HG03457 (cell line): ENCODE data around the gene TMIGD3.

ENCODE experiments used
- ATAC-seq: cut with Tn5 transposase; IDR thresholded peaks from one replicate; pipeline ENCODE4 v1.9.1; 2021; ENCODE audit warnings: moderate number of reproducible peaks; ENCODE audit not compliant: unreplicated experiment

The TMIGD3 gene

GRCh38 chr1:111476214-111476613 is 27.2 kb downstream of the TMIGD3 start:
- ATAC-seq: no peak

- ATAC-seq: no peak
These were observed 27.7 kb downstream of the TMIGD3 start for GRCh38 chr1:111475701-111476100.

DNA sequence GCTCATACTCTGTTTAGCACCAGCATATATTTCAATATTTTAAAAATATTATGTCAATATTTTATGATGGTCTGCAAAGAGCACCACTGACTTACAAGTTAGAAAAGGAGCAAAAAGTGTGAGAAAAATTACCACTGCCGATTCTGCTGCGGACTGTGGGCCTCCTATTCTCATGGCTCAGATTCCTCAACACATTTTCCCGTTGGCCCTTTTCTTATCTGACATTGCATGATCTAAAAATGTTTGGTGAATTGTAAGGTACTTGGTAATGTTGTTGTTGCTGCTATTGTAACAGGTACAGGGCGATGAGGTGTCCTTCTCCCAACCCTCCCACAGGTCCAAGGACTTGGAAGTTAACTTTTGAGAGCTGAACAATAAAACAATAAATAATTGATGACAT is 28.9 kb downstream of the TMIGD3 start:
- ATAC-seq: no peak

GRCh38 chr1:111474106-111474505 is 29.3 kb downstream of the TMIGD3 start:
- no peak for ATAC-seq

GRCh38 chr1:111471538-111471937 is 31.9 kb downstream of the TMIGD3 start:
- ATAC-seq: no peak

DNA sequence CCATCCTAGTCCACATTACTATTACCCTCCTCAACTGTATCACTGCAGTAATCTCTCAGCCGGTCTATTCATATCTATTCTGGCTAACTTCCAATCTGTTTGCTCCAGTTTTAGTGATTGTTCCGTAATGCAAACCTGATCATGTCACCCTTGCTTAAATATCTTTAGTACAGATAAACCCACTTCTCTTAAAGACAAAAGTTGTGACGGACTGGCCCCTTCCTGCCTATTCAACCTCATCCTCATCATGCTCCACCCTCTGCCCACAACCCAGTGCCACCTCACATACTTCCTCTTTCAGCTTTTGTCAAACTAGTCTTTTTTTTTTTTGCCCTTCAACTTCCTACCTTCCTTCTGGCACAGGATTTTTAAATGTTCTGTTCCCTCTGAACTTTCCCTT is 32.4 kb downstream of the TMIGD3 start:
- ATAC-seq: no peak

DNA sequence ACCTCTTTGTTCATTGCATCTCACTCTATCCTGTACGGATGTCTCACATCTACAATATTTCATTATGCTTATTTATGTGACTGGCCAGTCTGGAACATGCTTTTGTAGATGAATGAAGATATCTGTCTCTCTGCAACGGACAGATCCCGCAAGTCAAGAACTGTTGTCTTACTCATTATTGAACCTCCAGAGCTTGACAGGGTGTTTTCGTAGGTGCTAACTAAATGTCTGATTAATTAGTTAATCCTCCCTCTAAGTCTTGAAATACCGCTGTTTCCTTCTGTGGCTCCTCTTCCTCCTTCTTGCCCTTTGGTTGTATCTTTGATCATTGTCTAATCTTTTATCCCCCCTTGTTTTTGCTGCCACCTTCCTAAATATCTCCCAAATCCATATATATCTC is 32.8 kb downstream of the TMIGD3 start:
- no peak for ATAC-seq

- ATAC-seq: no peak
These were observed 33.9 kb downstream of the TMIGD3 start for GRCh38 chr1:111469539-111469938.

DNA sequence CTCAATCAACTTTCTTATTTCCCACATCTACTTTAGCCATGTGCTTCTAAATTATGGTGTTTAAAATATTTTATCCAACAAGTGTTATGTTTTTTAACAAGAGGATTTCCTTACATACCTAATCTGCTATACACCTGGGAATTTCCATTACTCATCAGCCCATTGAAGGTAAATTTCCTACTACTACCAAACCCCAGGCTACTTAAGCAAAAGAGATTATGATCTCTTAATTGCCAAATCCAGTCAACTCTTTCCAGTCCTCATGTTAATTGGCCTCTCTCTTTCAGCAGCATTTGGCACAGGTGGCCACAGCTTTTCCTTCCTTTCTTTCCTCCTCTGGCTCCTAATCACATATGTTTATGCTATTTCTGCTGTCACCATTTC is 34.7 kb downstream of the TMIGD3 start:
- ATAC-seq: no peak

- ATAC-seq: no peak
These were observed 35.3 kb downstream of the TMIGD3 start for GRCh38 chr1:111467865-111468716.

DNA sequence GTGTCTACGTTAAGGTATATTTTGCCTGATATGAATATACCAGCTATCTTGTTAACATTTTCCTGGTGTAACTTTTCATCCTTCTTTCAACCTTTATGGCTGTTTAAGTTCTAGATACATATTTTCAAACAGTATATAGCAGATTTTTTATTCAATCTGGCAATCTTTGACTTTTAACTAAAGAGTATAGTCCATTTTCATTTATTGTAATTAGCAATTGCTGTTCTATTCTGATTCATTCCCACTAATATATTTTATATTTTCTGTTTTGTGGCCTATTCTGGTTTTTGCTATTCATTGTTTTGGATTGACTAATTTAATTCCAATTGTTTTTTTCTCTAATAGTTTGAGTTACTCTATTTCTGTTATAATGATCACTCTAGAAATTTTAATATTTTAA is 37.0 kb downstream of the TMIGD3 start:
- ATAC-seq: no peak

DNA sequence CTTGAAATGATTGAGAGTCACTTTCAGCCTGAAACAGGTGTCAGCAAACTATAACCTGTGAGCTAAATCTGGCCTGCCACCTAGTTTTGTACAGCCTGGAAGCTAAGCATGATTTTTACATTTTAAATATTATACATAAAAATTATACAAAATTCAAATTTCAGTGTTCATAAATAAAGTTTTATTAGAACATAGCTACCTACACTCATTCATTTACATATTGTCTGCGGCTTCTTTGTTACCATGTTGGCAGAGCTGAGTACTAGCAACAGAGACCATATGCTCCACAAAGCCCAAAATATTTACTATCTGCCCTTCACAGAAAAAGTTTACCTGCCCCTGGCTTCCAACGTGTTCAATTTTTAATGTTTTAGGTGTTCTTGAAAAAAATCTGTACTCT is 37.7 kb downstream of the TMIGD3 start:
- no peak for ATAC-seq

DNA sequence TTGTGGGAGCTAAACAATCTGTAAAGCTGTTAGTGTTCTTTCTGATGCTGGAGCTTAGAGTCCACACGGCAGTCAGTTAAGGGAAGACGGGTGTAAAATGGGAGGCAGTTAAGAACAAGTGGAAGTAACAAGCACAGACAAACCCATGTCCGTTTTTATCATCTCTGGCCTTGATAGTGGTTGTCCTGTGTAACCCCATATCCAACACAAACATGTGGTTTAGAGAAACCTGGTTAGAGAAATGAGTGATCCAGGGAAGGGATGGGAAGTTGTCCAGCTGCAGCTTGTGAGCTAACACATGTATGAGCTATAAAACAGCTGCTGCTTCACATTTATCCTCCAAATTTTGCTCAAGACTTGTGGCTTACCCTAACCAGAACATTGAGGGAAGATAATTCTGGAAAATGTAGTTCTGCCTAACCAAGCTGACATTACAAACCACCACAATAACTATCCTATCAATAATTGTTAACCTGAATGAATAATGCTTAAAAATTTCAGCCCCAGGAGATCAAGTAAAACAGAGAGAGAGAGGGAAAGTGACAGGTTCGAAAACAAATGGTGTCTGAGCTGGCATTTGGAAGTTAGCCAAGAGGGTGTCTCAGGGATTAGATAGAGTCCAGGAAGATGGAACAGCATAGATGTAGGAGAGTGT is 40.3 kb downstream of the TMIGD3 start:
- ATAC-seq: no peak

DNA sequence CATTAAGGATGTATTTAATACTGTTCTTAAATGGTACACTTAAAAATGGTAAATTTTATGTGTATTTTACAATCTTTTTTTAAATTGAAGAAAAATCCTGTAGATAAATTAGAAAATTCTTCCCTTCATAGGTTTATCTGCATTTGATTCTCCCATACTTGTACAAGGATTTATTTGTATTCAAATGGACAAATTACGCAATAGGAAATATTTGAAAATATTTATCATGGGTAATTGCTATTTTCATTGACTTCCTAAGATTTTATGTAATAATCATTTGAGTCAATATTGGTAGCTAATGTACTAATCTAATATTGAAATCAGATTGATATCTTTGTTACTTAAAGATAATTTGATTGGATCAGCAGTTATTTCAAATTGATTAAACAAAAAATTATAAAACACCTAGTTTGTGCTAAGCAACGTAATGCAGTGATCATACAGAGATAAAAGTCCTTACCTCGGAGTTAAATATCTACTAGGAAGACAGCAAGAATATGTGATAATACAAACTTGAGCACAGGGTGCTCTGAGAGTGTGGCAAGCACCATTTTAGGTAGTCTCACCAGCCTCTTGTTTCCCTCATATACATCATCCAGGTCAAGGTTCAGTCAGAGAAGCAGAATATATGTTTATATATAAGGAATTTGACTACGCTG is 40.9 kb downstream of the TMIGD3 start:
- no peak for ATAC-seq

DNA sequence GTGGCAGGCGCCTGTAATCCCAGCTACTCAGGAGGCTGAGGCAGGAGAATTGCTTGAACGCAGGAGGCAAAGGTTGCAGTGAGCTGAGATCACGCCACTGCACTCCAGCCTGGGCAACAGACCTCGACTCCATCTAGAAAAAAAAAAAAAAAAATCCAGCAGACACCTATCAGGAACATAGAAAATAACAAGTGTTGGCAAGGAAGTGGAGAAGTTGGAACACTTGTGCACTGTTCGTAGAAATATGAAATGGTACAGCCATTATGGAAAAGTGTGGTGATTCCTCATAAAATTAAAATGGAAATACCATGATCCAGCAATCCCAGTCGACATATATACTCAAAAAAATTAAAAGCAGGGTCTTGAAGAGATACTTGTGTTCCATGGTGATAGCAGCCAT is 41.7 kb downstream of the TMIGD3 start:
- ATAC-seq: no peak

- no peak for ATAC-seq
These were observed 47.8 kb downstream of the TMIGD3 start for GRCh38 chr1:111455642-111456031.

DNA sequence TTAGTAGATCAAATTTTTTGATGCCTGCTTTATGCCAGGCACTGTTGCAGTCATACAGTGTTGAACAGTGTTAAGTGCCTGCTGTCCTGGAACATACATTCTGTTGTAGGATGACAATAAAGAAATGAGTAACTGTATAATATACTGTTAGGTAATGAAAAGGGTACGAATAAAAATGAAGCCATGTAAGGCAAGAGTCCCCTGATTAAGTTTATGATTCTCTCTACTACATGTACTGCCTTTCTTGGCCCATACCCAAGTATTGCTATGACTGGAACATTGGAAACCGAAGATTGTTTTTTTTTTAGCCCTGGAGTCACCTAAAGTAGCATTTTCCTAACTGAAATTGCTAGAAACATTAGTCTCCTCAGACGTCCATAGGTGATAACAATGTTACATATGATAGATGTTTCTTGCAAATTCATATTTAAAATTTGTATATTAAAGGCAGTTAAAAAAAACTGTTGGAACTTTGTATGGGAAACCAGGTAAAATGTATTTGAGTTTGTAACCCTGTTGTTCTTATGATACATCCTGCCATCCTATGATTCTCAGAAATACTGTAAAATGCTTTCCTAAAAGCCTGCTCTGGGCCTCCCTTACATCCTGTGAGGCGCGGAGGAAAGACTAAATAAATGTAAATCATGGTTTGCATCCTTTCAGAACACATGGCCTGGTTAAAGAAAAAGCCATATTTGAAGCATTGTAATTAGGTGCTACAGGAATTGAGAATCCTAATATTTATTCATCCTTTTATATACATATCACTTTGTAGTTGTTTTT is 48.4 kb downstream of the TMIGD3 start:
- no peak for ATAC-seq

- ATAC-seq: no peak
These were observed 49.7 kb downstream of the TMIGD3 start for GRCh38 chr1:111453706-111454105.

- no peak for ATAC-seq
These were observed 50.9 kb downstream of the TMIGD3 start for GRCh38 chr1:111452581-111452980.

DNA sequence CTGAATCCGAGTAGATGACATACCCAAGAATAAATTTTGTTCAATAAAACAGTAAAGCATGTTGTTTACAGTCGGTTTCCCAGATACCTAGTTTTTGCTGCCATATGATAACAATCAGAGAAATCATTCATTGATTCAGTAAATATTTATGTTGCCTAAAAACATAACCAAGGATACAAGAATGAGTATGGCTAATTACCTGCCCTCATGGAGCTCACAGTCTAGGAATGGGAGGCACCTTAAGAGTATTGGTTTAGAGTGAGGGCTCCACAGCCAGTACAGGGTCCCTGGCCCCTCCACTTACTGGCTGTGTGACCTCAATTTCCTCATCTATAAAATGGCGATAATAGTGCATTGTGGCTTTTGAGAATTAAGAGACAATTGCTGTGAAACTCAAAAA is 53.2 kb downstream of the TMIGD3 start:
- ATAC-seq: no peak

DNA sequence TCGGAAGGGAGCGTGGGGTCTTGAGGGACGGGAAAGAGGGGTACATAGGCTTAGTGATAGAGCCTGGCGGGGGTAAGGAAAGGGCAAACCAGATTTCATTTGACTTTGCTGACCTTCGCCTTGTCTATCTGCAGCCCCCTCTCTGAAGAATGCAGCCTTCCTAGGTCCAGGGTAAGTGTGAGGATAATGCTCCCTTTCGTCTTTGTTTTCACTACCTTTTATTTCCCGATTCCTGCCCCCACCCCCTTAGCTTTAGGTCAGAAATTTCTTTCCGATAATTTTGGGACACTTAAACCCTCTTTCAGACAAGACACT is 53.8 kb downstream of the TMIGD3 start:
- no peak for ATAC-seq
